TTC549 (cell line): ENCODE data around the gene CCAR1.
A peak's percentile ranks its signal among the peaks of the same experiment; 100 is the strongest.
"Not testable (repeated sequence)": the region's sequence is repeated elsewhere in the genome, so short reads cannot be mapped to it uniquely, and the experiment has no call there.

Experiments
- FAIRE-seq: peaks from 2 replicates; lab custom pipeline; 2012; peaks lifted over from hg19 to GRCh38; lab: Jason Lieb, UNC

CCAR1 gene, protein sequence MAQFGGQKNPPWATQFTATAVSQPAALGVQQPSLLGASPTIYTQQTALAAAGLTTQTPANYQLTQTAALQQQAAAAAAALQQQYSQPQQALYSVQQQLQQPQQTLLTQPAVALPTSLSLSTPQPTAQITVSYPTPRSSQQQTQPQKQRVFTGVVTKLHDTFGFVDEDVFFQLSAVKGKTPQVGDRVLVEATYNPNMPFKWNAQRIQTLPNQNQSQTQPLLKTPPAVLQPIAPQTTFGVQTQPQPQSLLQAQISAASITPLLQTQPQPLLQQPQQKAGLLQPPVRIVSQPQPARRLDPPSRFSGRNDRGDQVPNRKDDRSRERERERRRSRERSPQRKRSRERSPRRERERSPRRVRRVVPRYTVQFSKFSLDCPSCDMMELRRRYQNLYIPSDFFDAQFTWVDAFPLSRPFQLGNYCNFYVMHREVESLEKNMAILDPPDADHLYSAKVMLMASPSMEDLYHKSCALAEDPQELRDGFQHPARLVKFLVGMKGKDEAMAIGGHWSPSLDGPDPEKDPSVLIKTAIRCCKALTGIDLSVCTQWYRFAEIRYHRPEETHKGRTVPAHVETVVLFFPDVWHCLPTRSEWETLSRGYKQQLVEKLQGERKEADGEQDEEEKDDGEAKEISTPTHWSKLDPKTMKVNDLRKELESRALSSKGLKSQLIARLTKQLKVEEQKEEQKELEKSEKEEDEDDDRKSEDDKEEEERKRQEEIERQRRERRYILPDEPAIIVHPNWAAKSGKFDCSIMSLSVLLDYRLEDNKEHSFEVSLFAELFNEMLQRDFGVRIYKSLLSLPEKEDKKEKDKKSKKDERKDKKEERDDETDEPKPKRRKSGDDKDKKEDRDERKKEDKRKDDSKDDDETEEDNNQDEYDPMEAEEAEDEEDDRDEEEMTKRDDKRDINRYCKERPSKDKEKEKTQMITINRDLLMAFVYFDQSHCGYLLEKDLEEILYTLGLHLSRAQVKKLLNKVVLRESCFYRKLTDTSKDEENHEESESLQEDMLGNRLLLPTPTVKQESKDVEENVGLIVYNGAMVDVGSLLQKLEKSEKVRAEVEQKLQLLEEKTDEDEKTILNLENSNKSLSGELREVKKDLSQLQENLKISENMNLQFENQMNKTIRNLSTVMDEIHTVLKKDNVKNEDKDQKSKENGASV

DNA sequence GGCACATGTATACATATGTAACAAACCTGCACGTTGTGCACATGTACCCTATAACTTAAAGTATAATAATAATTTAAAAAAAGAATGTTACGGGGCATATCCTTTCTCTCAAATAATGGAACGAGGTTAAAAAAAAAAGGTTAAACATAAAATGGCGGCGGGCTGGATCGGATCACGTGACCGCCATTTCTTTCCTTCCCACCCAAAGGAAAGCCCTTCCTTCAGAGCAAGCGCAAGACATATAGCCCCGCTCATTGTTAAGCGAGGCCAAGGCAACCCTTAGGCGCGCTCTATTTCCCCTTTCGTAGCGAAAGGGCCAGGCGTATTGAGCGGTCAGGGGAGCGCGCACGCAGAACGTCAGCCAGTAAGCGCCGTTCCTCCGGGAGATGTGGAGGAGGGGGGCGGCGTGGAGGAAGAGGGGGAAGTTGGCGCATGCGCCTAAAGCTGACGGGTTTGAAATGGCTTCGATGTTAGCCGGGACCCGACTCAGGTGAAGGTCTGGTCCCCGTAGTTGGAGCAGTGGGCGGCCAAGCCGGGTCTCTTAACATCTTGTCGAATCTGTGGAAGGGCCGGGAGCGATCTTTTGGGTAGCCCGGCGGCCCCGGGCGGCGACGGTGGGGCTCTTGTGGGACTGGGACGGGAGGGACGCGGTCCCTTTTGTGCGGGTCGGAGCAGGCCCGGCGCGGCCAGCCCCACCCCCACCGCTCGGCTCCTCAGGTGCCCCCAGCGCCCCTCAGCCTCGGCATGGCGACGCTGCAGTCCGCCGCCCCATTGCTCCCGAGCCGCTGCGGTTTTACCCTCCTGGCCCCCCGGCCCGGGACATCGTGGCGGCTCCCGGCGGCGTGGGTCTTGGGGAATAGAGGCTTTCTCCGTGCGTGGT, at the start of gene CCAR1:
CCAR1 (plus strand) TSS at position 447 of the 880 bp plus-strand sequence. CDS start 1,266 bp downstream, outside the sequence.
- FAIRE-seq = peak; percentile 98

DNA sequence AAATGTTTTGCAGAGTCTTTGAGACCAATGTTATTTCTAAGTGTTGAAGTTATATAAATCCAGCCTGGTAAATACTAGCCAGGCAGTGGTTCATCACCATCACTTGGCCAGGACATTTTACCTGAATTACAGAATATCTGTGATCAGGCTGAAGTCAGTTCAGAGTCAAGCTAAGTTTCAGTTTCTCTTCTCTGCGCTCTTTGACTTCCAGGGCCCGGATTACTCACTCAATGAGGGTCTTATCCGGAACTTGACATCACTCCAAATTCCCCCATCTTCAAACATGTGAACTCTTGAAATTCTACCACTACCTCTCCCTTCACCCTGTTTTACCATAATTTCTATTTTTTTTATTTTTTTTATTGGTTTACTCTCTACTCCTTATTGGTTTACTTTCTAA, 36.6 kb upstream of the CCAR1 start:
- FAIRE-seq = no peak

GRCh38 chr10:68696018-68696417, 25.0 kb upstream of the CCAR1 start:
- FAIRE-seq = no peak

GRCh38 chr10:68697106-68697505, 23.9 kb upstream of the CCAR1 start:
- no peak for FAIRE-seq

- FAIRE-seq = no peak
These were observed 20.8 kb upstream of the CCAR1 start for GRCh38 chr10:68700197-68700596.

GRCh38 chr10:68705548-68705947, 15.5 kb upstream of the CCAR1 start:
- no peak for FAIRE-seq

GRCh38 chr10:68708987-68709386, 12.1 kb upstream of the CCAR1 start:
- not testable (repeated sequence) for FAIRE-seq

GRCh38 chr10:68713065-68713464, 8.0 kb upstream of the CCAR1 start:
- not testable (repeated sequence) for FAIRE-seq

DNA sequence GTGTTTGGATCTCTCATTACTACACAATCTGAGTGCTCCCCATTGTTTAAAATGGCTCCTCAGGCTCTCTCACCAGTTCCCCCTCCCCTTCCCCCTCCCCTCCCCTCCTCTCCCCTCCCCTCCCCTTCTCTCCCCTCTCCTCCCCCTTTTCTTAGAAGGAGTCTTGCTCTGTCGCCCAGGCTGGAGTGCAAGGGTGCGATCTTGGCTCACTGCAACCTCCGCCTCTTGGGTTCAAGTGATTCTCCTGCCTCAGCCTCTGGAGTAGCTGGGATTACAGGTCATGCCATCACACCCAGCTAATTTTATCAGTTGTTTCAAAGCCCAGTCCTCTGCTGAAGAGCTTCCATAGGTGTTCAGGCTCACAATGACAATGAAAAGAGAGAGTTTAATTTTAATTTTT, 3.6 kb upstream of the CCAR1 start:
- FAIRE-seq = no peak

- no peak for FAIRE-seq
These were observed 765 bp downstream of the CCAR1 start for GRCh38 chr10:68721673-68722335.

DNA sequence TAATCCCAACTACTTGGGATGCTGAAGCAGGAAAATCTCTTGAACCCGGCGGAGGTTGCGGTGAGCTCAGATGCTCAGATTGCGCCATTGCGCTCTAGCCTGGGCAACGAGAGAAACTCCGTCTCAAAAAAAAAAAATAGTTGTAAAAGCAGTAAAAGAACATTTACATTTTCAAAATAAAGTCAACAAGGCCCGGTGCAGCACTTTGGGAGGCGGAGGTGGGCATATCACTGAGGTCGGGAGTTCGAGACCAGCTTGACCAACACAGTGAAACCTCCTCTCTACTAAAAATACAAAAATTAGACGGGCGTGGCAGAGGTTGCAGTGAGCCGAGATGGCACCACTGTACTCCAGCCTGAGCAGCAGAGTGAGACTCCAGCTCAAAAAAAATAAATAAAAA, 4.0 kb downstream of the CCAR1 start:
- FAIRE-seq = no peak

DNA sequence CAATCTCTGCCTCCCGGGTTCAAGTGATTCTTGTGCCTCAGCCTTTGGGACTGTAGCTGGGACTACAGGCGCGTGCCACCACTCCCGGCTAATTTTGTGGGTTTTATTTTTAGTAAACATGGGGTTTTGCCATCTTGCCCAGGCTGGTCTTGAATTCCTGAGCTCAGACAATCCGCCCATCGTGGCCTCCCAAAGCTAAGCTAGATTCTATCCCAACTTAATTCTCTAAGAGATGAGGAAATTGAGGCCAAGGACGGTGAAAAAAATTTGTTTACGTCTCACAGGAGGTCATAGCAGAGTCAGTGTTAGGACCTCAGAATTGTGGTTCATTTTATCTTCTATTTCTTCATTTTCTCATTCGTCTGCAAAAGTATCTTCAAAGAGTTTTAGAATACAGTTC, 6.1 kb downstream of the CCAR1 start:
- no peak for FAIRE-seq

- FAIRE-seq = no peak
These were observed 11.6 kb downstream of the CCAR1 start for GRCh38 chr10:68732651-68733050.

GRCh38 chr10:68734349-68734748, 13.3 kb downstream of the CCAR1 start:
- FAIRE-seq = no peak

DNA sequence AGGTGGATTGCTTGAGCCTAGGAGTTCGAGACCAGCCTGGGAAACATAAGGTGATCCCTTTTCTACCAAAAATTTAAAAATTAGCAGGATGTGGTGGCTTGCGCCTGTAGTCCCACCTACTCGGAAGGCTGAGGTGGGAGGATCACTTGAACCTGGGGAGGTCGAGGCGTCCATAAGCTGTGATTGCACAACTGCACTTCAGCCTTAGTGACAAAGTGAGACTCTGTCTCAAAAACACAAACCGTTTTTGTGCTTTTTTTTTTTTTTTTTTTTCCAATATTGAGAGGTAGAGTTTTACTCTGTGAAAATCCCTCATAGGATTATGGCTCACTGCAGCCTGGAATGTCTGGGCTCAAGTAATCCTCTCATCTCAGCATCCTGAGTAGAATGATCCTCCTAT, 14.1 kb downstream of the CCAR1 start:
- FAIRE-seq = no peak

- FAIRE-seq = not testable (repeated sequence)
These were observed 14.7 kb downstream of the CCAR1 start for GRCh38 chr10:68735739-68736138.

GRCh38 chr10:68740676-68741075, 19.6 kb downstream of the CCAR1 start:
- not testable (repeated sequence) for FAIRE-seq

DNA sequence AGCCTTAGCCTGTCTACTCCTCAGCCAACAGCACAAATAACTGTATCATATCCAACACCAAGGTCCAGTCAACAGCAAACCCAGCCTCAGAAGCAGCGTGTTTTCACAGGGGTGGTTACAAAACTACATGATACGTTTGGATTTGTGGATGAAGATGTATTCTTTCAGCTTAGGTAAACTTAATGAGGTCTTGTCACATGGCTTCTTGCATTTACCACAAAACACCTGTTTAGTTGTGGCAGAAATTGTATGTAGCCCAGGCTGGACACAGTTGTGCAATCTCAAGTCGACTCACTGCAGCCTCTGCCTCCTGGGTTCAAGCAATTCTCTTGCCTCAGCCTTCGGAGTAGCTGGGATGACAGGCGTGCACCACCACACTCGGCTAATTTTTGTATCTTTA, 21.4 kb downstream of the CCAR1 start:
- FAIRE-seq = no peak

DNA sequence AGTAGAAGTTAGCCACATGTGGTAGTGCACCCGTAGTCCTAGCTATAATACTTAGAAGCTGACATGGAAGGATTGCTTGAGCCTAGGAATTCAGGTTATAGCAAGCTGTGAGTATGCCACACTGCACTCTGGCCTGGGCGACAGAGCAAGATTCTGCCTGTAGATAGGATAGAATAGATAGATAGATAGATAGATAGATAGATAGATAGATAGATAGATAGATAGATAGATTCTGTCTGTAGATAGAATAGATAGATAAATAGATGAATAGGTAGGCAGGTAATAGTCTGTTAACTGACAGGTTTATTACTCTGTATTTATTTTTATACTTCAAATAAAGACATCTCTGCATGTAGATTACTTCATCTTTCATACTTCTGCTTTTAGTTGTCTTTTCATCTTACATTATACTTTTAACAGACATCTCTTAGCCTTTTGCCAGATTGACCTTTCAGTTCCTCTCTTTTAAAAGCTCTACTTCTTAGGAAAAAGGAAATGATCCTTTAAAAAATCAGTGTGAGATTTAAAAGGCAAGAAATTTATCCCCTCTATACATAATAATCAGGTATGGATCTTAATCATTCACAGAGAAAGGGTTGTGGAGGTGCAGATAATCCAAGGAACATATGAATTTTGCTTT, 31.8 kb downstream of the CCAR1 start:
- FAIRE-seq = no peak

DNA sequence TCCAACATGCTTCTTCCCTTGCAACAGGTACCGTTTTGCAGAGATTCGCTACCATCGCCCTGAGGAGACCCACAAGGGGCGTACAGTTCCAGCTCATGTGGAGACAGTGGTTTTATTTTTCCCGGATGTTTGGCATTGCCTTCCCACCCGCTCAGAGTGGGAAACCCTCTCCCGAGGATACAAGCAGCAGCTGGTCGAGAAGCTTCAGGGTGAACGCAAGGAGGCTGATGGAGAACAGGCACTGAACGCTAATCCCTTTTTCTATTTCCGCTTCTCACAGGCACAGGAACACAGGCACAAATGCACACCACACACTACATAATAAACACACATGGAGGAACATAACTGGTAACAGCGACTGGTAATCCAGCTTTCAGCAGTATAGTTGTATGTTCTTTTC, 35.2 kb downstream of the CCAR1 start:
- FAIRE-seq = no peak

DNA sequence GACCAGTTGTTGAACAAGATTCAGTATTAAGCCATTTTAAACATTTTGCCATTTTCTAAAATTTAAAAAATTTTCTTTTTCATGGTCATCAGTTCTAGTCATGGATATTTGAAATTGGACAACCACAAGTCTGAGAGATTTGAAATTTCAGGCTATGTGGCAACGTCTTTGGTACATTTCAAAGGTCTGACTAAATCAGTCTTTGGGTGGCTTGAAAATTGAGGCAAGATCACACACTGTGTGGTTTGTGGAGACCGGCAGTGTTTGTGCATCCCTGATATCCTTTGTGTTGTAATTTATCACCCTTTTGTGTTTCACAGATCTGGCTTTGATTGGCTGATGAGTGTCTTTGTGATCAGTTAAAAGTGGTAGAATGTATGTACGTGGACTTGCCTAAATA, 35.7 kb downstream of the CCAR1 start:
- no peak for FAIRE-seq
